Fibroblast of pulmonary artery (primary cell): ENCODE measurements around the gene PSMD6.

Experiments used
- DNase-seq: peaks from one replicate; pipeline ENCODE4 v3.0.0-alpha.2; 2010; ENCODE audit warnings: low read depth
- H3K4me3 ChIP-seq: replicated peaks from 2 replicates; pipeline ENCODE4 v1.5.1; 2011; ENCODE audit warnings: low read depth, mild to moderate bottlenecking, control low read depth, low read length, moderate library complexity
- CTCF ChIP-seq: IDR thresholded peaks from 2 replicates; pipeline ENCODE4 v1.5.1; 2011; ENCODE audit warnings: mild to moderate bottlenecking, control low read depth, low read length, inconsistent platforms; ENCODE audit errors: missing control alignments

PSMD6 gene

GRCh38 chr3:64003589-64003988 lies 19.7 kb downstream of the PSMD6 start:
- no peak for TF ChIP-seq CTCF
- no peak for DNase-seq
- H3K4me3 ChIP-seq, result no peak overlapping the region

GRCh38 chr3:64002233-64002632 lies 21.1 kb downstream of the PSMD6 start:
- no peak overlapping the region for H3K4me3 ChIP-seq
- DNase-seq, result no peak
- no peak for TF ChIP-seq CTCF

GRCh38 chr3:64000453-64001055 lies 22.7 kb downstream of the PSMD6 start:
- no peak for TF ChIP-seq CTCF
- no peak overlapping the region for H3K4me3 ChIP-seq
- no peak for DNase-seq

GRCh38 chr3:63998852-63999754 lies 24.2 kb downstream of the PSMD6 start:
- DNase-seq, result no peak
- H3K4me3 ChIP-seq, result no peak overlapping the region
- no peak for TF ChIP-seq CTCF

- DNase-seq, result no peak
- no peak for TF ChIP-seq CTCF
- no peak overlapping the region for H3K4me3 ChIP-seq
Measured at GRCh38 chr3:63995086-63995485, 28.2 kb downstream of the PSMD6 start.

- TF ChIP-seq CTCF, result peak; percentile 98
- peak; percentile 86 for DNase-seq
Measured at GRCh38 chr3:63993653-63994079, 29.6 kb downstream of the PSMD6 start.

More at GRCh38 chr3:63993653-63994079, 29.6 kb downstream of the PSMD6 start:
- no peak overlapping the region for H3K4me3 ChIP-seq
